ENCODE measurements around the gene TMEM41A.

Gene TMEM41A

DNA sequence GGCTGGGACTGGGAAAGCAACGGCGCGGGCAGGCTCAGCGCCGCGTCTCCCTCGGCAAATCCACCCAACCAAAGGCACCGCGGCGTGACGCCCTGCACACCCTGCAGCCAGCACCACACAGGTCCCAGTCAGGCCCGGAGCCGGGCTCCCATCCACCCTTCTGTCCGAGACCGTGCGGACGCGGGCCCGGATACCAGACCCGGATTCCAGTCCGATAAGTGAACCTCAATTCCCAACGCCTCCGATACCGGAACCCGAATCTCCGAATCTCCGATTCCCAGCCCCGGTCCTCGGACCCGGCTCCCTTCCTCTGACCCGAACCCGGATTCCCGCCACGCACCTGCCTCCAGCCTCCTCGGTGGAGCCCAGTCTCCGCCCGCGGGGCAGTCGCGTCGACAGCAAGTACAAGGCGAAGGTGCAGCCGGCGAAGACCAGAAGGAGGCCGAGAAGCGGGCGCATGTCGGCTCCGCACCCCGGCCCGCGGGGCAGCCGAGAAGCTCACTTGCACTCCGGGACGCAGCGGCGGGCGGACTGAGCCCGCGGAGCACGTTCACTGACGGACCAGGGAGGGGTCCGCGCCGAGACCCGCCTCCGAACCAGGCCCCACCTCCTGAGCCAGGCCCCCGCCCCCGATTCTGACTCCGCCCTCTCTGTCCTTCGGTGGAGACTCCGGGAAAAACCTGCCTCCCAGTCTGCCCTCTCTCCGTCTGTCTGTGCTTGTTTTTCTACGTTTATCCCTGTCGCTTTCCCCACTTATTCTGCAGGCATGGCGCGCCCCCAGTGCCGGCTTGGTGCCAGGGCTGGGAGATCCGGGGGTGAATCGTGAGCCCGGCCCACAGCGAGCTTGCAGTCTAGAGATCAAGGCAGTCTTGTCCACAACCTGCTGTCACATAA lies at the start of gene TMEM41A:
TMEM41A (minus strand) TSS at position 533 of the 894 bp plus-strand sequence; CDS start at position 459, 74 bp downstream.
- peak; percentile 87 to 90 for DNase-seq (ENCODE audit: low read depth in 2 of 2)

DNA sequence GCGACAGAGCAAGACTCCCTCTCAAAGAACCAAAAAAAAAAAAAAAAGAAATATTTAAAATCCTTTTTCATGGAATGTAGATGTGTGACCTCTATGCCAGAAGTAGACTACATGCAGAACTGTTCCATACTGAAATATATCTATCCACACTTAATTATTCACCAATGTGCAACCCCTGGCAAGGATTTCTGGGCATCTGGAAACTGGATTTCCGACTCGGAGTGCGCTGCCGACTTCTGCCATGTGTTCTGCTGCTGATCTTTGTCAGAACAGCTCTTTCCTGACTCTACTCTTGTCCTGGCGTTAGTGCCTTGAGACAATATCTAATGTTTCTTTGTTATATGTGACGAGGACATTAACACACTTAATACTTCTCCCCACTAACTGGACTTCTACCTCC lies 41.9 kb upstream of the TMEM41A start:
- no peak for DNase-seq (ENCODE audit: low read depth in 2 of 2)

DNA sequence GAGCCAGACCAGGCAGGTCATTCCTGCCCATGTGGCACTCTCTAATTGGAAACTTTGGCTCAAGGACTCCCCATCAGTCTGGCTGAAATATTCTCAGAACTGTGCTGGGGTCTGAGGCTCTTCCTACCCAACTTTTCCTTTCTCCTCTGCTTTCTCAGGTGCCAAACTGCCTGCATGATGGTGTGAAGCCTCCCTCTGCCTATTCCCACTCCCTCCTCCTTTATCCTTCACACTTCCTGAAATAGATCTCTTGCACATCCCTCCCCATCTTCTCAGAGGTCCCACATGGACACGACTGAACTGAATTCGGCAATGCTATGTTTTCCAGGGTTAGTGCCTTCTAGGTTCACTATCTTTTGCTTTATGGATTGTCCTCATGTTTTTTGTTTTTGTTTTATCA lies 41.1 kb upstream of the TMEM41A start:
- DNase-seq (ENCODE audit: low read depth in 2 of 2): no peak

DNA sequence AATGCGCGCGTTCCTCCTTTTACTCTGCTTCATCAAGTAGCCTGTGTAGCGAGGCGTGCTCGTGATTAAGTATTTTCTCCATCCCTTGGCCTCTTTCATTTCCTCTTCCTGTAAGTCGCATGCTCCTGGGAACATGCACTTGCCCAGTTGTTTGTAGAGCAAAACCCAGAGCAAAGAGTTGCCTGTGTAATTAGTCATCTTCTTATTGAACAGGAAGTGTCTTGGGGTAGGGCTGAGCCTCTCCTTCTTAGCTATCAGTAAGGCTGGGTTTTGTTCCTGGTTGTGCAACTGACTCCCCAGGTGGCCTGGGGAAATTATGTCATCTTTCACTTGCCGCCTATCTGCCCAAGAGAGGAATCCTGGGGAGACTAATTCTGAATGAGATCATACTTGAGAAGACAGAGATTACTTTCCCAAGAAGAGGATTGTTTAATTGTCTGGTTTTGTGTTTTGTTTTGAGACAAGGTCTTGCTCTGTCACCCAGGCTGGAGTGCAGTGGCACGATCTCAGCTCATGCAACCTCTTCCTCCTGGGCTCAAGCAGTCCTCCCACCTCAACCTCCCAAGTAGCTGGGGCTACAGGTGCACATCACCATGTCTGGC lies 38.6 kb upstream of the TMEM41A start:
- DNase-seq (ENCODE audit: low read depth in 2 of 2): peak; percentile 33 to 45

DNA sequence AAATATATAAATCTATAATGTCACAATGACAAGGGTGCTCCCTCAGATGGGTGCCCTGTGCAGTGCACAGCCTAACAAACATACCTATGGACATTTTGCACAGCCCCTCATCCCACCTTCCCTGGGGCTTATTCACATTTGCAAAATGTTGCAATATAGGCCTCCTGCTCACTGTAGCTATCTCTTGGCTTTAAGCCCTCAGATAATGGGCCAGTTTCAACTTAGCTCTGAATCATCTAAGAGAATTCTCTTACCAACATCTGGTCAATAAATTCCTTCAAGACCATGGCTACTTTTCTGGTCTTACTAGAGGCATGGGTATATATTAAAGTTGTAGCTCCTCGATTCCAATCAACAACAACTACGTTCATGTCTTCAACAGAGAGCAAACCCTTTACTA lies 35.7 kb upstream of the TMEM41A start:
- no peak for DNase-seq (ENCODE audit: low read depth in 2 of 2)

DNA sequence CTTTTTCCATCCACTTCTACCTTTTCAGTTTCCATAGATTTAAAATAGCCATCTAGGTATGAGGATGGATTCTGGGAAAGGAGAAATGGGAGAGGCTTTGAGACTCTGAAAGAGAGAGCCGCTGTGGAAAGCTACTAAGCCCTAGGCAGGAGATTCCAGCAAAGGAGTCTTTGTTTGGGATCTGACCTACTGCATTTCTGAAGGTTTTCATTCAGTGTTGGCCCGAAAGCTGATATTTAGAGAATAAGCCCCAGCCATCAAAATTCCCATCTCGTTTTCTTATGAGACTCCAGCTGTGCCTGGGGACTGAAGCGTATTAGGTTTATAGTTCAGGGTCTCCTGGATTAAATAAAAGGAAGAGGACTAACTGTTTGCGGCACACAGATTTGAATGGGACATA lies 34.1 kb upstream of the TMEM41A start:
- no peak for DNase-seq (ENCODE audit: low read depth in 2 of 2)

DNA sequence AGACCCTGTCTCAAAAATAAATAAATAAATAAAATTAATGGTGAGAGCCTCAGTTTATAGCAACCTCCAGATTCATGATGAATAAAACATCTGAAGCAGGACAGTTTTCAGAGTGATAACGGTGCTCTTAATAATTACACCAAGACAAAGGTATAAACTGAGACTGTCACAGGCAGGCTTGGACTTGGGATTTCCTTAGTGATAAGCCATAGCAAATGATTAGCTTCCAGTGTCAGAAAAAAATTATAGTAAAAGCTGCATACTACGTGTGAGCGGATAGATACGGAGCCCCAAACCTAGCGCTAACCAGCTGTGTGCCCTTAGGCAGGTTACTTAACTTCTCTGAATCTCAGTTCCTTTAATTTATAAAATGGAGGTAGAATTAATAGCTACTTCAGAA lies 32.0 kb upstream of the TMEM41A start:
- no peak for DNase-seq (ENCODE audit: low read depth in 2 of 2)

DNA sequence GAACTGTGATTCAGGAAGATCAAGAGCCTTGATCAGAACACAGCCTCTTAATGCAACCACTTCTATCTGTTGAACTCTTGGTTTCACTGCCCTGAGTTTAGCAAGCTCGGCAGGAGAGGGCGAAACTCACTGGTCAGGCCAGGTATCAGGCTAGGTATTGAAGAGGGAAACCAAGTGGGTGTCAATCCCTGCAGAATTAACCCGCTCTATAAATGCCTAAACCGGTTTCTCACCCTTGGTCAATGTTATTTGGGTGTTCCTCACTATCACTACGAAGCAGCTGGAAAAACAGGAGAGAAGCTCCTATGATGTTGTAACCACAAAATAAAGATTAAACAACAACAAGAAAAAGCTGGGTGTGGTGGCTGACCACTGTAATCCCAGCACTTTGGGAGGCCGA lies 29.7 kb upstream of the TMEM41A start:
- no peak for DNase-seq (ENCODE audit: low read depth in 2 of 2)

DNA sequence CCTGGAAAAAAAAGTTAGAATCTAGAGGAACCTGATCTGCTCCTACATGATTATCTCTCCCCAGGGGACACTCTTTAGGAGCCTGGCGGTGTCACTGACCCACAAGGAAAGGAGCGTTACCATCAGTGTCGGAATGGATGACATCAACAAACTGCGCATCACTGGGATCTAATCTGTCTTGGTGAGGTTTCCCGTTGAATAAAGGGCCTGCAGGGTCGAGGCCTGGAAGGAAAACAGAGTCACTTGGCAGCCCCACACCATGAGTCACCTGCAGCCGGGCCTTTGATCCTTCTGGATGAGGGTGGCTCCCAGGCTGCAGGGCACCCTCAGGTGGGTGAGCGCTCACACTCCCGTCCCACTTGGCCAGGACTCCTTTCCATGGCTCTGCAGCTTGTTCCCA lies 28.5 kb upstream of the TMEM41A start:
- DNase-seq (ENCODE audit: low read depth in 2 of 2): no peak

DNA sequence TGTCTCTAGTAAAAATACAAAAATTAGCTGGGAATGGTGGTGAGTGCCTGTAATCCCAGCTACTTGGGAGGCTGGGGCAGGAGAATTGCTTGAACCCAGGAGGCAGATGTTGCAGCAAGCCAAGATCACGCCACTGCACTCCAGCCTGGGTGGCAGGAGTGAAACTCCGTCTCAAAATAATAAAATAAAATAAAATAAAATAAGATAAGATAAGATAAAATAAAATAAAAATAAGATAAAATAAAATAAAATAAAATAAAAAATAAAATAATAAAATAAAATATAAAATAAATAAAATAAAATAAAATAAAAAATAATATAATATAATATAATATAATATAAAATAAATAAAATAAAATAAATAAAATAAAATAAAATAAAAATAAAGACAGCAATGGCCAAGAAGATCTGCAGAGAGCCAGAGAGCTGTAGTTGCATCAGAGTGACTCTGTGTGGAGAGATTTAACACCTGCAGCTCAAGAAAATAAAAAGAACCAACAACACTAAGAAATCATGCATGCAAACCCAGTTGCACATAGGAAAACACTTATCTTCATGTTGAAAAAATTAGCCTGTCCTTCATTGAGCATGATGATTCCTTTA lies 27.6 kb upstream of the TMEM41A start:
- no peak for DNase-seq (ENCODE audit: low read depth in 2 of 2)

DNA sequence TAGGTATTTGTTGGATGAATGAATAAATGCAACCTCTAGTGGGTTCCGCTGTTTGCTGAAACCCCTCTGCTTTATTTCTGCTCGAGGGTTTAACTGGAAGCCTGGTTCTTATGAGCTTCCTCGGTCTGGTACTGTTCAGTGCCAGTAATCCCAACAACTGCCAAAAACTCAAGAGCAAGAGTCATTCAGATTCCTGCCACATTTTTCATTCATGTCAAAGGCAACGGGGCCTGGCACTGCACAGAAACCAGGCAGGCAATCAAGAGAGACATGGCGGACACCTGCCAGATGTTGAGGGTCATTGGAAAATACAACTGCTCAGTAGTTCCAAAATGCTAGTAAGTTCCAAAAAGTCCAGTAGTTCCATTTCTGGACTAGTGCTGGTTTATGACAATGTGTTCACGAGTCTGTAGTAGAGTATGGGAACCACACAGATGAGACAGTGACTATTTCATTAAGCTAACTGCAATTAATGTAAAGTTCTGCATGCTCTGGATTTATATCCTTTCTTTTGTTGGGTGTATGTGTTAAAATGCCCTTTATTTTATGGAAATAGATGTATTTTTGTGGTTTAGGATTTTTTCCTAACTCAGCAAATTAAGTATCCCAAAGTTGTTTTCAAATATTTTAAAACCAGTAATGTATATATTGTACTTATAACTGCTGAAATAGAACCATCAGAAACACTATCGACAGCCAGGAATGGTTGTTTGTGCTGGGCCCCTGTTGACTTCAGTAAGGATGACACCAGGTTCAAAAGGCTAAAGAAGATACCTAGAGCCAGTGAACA lies 22.7 kb upstream of the TMEM41A start:
- no peak for DNase-seq (ENCODE audit: low read depth in 2 of 2)

DNA sequence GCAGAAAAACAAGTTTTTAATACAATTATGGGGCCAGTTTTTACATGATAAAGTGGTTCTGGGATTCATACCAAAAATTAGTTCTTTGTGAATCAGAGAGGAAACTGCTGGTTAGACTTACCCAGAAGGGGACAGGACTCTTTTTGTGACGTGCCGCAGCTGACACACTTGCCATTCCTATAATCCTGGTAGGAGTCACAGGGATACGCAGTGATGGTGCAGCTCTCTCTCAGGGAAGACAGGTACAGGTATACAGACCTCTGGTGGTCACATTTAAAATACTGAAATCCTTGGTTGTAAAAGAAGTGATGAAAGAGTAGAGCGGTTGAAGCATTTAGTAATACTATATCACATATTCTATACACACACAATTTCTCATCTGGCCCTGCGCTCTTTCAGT lies 20.2 kb upstream of the TMEM41A start:
- no peak for DNase-seq (ENCODE audit: low read depth in 2 of 2)

DNA sequence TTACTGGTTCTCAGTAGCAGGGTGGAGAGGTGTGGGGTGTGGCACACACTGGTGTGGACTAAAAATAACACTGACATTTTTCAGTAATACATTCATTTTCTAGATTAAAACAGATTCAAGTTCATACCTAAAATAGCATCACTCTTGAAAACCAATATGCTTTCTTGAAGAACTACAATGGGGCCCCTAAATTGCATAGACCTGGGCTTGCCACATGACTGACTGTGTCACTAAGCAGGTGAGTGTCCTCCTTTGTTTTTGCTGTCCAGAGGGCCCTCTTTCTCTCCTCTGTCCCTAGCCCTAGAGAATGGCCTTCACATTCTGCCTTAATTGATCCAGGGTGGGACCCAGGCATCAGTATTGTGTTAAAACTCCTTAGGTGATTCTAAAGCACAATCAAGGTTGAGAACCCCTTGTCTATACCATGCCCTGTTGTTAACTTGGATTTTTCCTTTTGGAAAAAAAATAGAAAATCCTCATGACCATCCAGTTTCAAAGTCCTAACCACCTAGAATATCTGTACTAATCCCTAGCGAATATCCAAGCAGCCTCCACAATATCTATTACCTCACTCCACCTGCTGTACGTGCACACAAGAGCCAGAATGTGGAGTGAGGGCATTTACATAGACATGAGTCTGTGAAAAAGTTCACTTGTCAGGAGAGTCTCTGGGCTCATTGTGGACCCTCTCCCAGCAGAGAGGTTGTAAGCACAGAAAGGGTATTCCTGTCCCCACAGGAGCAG lies 18.7 kb upstream of the TMEM41A start:
- no peak for DNase-seq (ENCODE audit: low read depth in 2 of 2)

DNA sequence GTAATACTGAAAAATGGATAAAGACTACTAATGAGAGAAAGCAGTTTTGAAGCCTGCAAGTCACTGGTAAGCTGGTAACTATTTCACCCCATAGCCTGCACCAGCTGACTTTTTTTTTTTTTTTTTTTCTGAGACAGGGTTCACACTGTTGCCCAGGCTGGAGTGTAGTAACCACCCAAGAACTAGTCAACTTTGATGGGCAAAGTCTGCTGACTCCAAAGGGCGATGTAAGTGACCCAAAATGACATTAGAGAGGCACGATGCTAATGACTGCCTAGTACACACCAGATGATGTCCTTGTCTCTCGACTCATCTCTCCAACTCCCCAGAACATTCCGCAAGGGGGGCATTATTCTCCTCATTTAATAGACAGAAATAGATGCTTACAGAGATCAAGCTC lies 12.9 kb upstream of the TMEM41A start:
- DNase-seq (ENCODE audit: low read depth in 2 of 2): no peak

DNA sequence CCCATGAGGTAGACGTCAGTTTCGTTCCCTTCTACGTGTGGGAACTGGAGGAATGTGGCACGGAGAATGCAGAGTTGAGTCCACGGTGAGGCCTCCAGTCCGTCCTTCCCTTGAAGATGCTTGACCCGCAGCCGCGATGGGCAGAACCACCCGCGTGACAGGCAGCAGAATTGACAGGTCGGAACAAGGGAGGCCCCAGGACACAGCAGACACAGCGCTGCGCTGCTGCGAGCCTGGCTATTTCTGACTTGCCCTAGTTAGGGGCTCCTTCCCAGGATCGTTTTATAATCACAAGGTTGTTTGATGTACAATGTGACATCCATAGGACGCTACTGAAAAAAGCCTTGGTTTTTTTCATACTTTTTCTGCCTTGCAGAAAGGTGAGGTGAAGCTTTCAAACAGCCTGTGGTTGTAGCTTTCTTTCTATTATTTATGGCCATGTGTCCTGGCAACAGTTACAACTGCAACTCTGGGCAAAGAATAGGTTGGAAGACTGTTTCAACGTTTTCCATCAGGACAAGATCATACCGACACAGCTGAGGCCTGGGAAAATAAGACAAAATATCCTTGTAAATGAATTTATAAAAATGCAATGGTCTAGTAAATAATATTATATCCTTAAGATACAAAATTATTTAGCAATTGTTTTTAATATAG lies 9.6 kb upstream of the TMEM41A start:
- DNase-seq (ENCODE audit: low read depth in 2 of 2): no peak

DNA sequence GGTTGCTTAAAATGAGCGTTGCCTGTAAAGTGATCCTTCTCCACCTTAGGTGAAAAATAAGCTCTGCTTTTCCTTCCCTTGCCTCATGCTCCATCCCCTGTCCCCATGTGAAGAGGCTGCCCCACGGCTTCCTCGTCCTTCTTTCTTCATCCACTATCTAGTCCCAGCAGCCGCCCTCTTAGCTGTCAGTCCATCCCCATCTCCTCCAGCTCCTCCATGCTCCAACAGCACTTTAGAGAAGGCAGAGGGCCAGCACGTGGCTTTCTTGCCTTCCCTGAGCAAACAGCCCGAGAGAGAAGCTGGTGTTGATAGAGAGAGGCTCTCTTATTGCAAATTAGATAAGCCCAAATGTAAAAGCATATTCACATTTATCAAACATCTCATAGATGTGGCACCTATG lies 9.0 kb upstream of the TMEM41A start:
- DNase-seq (ENCODE audit: low read depth in 2 of 2): no peak

DNA sequence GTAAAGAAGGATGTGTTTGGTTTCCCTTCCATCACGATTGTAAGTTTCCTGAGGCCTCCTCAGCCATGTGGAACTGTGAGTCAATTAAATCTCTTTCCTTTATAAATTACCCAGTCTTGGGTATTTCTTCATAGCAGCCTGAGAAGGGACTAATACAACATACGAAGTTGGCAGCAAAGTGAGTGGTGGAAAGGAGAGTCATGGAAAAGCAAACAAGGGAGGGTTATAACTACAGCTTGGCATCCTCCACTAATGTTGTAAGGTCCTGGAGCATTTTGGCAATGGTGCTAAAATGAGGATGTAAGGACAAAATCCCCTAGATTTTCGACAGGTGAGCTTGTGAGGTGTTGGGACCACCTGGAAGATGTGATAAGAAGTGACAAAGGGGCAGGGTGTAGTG lies 5.8 kb upstream of the TMEM41A start:
- no peak for DNase-seq (ENCODE audit: low read depth in 2 of 2)

DNA sequence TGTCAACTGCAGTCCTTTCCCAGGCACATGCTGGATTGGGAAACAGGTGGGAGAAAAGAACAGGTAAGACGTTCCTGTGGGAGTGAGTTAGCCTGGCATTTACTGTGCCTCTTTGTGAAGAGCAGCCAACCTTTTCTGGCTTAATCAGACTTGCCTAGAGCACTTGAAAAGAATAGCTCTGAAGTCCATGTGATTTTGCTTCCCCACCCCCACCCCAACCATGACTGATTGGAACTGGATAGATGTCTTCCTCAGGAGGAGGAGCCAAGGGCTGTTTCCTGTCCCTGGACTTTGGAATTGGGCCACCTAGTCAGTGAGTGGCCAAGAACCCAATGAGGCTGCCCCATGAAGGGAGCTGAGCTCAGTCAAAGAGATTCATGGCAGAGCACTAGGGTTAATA lies 4.7 kb upstream of the TMEM41A start:
- DNase-seq (ENCODE audit: low read depth in 2 of 2): no peak

DNA sequence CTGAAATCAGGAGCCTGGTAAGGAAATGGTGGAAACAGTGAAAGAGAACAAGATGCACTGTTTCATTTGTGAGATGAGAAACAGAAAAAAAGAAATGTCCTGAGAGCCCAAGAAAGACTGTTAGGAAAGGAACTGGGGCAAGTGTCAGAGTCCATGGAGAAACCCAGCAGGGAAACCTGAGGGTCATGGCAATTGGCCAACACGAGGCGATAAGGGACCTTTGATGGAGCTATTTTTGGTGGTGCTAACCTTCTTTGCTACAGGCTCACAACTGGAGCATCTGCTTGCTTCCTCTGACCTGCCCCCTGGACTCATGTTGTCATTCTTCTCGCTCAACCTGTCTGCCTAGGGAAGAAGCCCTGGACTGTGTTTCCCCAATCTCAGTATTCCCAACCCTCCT lies 4.2 kb upstream of the TMEM41A start:
- no peak for DNase-seq (ENCODE audit: low read depth in 2 of 2)

DNA sequence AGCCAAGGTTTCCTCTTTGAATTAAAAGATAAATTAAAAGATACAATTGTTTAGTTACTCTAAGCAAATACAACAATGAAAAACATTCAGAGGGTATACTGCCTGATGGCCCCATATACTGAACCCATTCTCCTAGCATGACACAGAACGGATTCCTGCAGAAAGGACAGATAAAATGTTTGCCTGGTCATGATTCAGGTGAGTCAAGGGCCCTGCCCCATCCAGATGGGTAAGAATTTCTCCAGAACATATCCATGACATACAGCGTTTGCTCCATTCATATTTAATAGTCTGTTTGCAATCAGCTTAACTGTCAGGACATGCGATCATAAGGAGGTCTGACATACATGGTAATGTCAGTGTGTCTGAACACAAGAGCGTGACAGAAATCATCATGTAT lies 8.6 kb downstream of the TMEM41A start:
- DNase-seq (ENCODE audit: low read depth in 2 of 2): no peak

DNA sequence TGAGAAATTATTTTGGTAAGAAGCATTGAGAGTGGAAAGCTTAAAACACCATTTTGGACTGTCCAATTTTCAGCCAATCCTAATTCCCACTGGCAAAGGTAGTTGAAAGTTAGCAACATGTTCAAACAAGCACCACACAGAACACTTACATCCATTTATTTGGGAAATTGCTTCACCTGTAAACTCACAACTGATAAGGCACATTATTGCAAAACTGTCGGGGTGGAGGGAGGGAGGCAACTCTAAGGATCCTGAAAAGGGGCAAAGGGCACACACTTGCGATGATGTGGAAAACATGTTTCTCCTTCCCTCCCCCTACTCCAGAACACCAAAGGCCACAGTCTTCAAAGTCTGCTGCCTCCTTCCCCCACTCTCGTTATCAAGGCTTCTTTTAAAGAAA lies 9.4 kb downstream of the TMEM41A start:
- no peak for DNase-seq (ENCODE audit: low read depth in 2 of 2)

All from stimulated activated CD4-positive, alpha-beta T cell treated with anti-CD3 and anti-CD28 coated beads, Interleukin-15, amount 100 ng/mL, for 48 hours (primary cell).